ENCODE data around the gene ESRRB.
A peak's percentile ranks its signal among the peaks of the same experiment; 100 is the strongest.

The ESRRB gene

DNA sequence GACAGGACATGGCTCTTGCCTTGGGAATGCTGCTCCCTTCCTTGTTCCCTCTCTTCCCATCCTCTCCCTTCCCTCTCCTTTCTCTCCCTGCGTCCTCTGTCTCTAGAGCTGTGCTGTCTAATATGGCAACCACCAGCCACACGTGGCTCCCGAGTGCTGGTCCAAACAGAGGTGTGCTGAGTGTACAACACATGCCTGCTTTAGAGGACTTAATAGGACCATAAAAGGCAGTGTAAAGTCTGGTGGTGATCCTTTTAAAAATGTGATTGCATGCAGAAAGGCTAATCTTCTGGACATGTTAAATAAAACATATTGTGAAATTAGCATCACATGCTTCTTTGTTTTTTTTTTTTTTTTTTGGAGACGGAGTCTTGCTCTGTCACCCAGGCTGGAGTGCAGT is 87.2 kb downstream of the ESRRB start:
- Histone ChIP-seq H3K9me3 (ENCODE audit: low read length) (no peaks in the 10 kb centered on the region), H3K36me3 (ENCODE audit: insufficient read depth, low read length) (no peaks in the 10 kb centered on the region), H3K4me3 (ENCODE audit: low read depth in 1 of 2, low read length in 2 of 2) (no peak overlapping the region), H3K4me1 (ENCODE audit: insufficient read depth, low read length) (no peaks in the 10 kb centered on the region), H3K27ac (ENCODE audit: low read depth, low read length) (no peak overlapping the region), H3K27me3 (ENCODE audit: control insufficient read depth in 1 of 2, insufficient read depth in 2 of 2, low read length in 2 of 2) (no peaks in the 10 kb centered on the region), H3K9ac (ENCODE audit: low read length) (no peak overlapping the region)

DNA sequence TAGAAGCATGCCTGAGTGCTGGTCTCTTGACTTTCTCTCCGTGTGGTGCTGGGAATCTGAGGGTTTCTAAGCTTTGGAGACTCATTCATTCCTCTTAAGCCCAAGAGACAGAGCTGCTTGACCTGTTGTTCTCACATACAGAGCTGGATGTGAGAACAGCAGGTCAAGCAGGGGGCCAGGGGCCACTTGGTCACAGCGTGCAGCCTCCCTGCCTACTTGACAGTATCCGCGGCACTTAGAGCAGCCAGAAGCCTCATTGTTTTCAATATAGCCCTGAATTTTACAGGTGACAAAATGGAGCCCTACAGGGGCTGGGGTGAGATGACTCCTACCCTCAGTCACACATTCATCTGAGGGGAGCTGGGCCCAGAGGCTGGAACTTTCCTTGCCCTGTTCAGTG is 88.9 kb downstream of the ESRRB start:
- Histone ChIP-seq H3K4me3 (ENCODE audit: low read depth in 1 of 2, low read length in 2 of 2) (no peak overlapping the region), H3K36me3 (ENCODE audit: insufficient read depth, low read length) (no peaks in the 10 kb centered on the region), H3K9ac (ENCODE audit: low read length) (no peak overlapping the region), H3K9me3 (ENCODE audit: low read length) (no peaks in the 10 kb centered on the region), H3K4me1 (ENCODE audit: insufficient read depth, low read length) (no peaks in the 10 kb centered on the region), H3K27me3 (ENCODE audit: control insufficient read depth in 1 of 2, insufficient read depth in 2 of 2, low read length in 2 of 2) (no peaks in the 10 kb centered on the region), H3K27ac (ENCODE audit: low read depth, low read length) (no peak overlapping the region)

- Histone ChIP-seq H3K27me3 (ENCODE audit: control insufficient read depth in 1 of 2, insufficient read depth in 2 of 2, low read length in 2 of 2) (no peaks in the 10 kb centered on the region), H3K9ac (ENCODE audit: low read length) (no peak overlapping the region), H3K4me3 (ENCODE audit: low read depth in 1 of 2, low read length in 2 of 2) (no peak overlapping the region), H3K27ac (ENCODE audit: low read depth, low read length) (no peak overlapping the region), H3K36me3 (ENCODE audit: insufficient read depth, low read length) (no peaks in the 10 kb centered on the region), H3K9me3 (ENCODE audit: low read length) (no peaks in the 10 kb centered on the region), H3K4me1 (ENCODE audit: insufficient read depth, low read length) (no peaks in the 10 kb centered on the region)
Observed at GRCh38 chr14:76465664-76466063, 89.7 kb downstream of the ESRRB start.

- no peak overlapping the region for H3K27ac ChIP-seq (ENCODE audit: low read depth, low read length)
- no peak overlapping the region for H3K4me3 ChIP-seq (ENCODE audit: low read depth in 1 of 2, low read length in 2 of 2)
- no peaks in the 10 kb centered on the region for H3K9me3 ChIP-seq (ENCODE audit: low read length)
- no peaks in the 10 kb centered on the region for H3K27me3 ChIP-seq (ENCODE audit: control insufficient read depth in 1 of 2, insufficient read depth in 2 of 2, low read length in 2 of 2)
- H3K9ac ChIP-seq (ENCODE audit: low read length), result no peak overlapping the region
- no peaks in the 10 kb centered on the region for H3K36me3 ChIP-seq (ENCODE audit: insufficient read depth, low read length)
- H3K4me1 ChIP-seq (ENCODE audit: insufficient read depth, low read length), result no peaks in the 10 kb centered on the region
Observed at GRCh38 chr14:76467711-76468155, 91.8 kb downstream of the ESRRB start.

DNA sequence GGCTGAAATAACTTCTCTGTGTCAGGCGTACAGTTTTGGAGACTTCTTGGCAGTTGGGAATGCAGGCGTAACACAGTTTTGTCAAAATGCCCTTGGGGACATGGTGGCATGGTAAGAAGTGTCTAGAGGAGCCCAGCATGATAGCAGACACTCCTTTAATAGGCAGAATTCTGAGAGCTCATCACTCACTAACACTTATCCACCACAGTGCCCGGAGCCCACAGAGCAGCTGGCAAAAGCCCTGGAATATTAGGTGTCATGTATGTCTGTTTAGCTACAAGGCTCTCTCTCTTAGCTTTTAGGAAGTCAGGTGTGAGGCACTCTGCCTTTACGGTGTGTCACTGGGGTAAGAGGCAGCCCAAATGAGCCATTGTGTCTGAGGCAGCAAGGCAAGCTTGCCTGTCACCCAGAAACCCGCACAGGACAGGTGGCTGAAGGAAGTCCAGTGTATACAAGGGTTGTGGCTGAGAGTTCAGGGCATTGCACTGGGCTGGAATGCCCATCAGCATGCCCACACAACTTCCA is 96.3 kb downstream of the ESRRB start:
- Histone ChIP-seq H3K9me3 (ENCODE audit: low read length) (no peaks in the 10 kb centered on the region), H3K4me1 (ENCODE audit: insufficient read depth, low read length) (peaks cover 11% of the 10 kb centered on the region), H3K4me3 (ENCODE audit: low read depth in 1 of 2, low read length in 2 of 2) (no peak overlapping the region), H3K27me3 (ENCODE audit: control insufficient read depth in 1 of 2, insufficient read depth in 2 of 2, low read length in 2 of 2) (no peaks in the 10 kb centered on the region), H3K36me3 (ENCODE audit: insufficient read depth, low read length) (no peaks in the 10 kb centered on the region), H3K27ac (ENCODE audit: low read depth, low read length) (no peak overlapping the region), H3K9ac (ENCODE audit: low read length) (no peak overlapping the region)

DNA sequence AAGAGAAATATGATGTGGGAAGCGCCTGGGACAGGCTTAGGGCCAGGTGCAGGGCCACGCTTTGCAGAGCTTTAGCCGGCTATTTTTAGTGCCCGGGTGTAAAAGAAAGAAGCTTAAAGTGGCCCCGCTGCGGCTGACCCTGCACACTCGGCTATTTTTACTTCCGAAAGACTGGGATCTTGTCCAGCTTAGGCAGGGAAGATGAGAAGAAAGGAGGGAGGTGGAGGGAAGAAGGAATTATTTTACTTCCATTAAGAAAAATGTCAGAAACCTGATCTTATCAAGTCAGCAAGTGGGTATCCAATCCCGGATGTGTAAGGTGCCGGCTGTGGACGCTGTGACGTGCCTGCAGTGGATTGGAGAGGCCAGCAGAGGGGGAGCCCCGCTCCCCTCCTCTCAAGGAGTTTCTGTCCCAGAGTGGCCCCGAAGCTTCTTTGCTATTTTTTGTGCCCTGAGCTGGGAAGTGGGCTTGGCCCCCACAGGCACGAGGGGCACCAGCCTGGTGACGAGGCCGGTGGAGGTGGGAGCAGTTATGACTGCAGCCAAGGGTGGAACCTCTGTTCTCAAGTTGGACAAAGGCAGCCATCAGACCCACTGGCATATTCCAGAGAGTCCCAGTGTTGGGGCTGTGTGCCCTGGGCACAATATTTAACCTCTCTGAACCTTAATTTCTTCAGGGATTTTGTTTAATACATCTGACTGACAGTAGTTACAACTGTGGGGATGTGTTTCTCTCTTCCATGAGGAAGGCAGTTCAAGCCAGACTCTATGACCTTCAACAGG is 97.7 kb downstream of the ESRRB start:
- peaks cover 11% of the 10 kb centered on the region for H3K4me1 ChIP-seq (ENCODE audit: insufficient read depth, low read length)
- no peaks in the 10 kb centered on the region for H3K36me3 ChIP-seq (ENCODE audit: insufficient read depth, low read length)
- H3K9ac ChIP-seq (ENCODE audit: low read length), result no peak overlapping the region
- H3K9me3 ChIP-seq (ENCODE audit: low read length), result no peaks in the 10 kb centered on the region
- no peak overlapping the region for H3K27ac ChIP-seq (ENCODE audit: low read depth, low read length)
- no peaks in the 10 kb centered on the region for H3K27me3 ChIP-seq (ENCODE audit: control insufficient read depth in 1 of 2, insufficient read depth in 2 of 2, low read length in 2 of 2)
- H3K4me3 ChIP-seq (ENCODE audit: low read depth in 1 of 2, low read length in 2 of 2), result peak overlapping the region in 1 of 2 donors; percentile 35

GRCh38 chr14:76480426-76480825 is 104.5 kb downstream of the ESRRB start:
- Histone ChIP-seq H3K9me3 (ENCODE audit: low read length) (no peaks in the 10 kb centered on the region), H3K4me3 (ENCODE audit: low read depth in 1 of 2, low read length in 2 of 2) (no peak overlapping the region), H3K4me1 (ENCODE audit: insufficient read depth, low read length) (no peaks in the 10 kb centered on the region), H3K27me3 (ENCODE audit: control insufficient read depth in 1 of 2, insufficient read depth in 2 of 2, low read length in 2 of 2) (no peaks in the 10 kb centered on the region), H3K27ac (ENCODE audit: low read depth, low read length) (no peak overlapping the region), H3K36me3 (ENCODE audit: insufficient read depth, low read length) (no peaks in the 10 kb centered on the region), H3K9ac (ENCODE audit: low read length) (no peak overlapping the region)

GRCh38 chr14:76484355-76484754 is 108.4 kb downstream of the ESRRB start:
- Histone ChIP-seq H3K9ac (ENCODE audit: low read length) (no peak overlapping the region), H3K27ac (ENCODE audit: low read depth, low read length) (no peak overlapping the region), H3K36me3 (ENCODE audit: insufficient read depth, low read length) (no peaks in the 10 kb centered on the region), H3K4me3 (ENCODE audit: low read depth in 1 of 2, low read length in 2 of 2) (no peak overlapping the region), H3K27me3 (ENCODE audit: control insufficient read depth in 1 of 2, insufficient read depth in 2 of 2, low read length in 2 of 2) (no peaks in the 10 kb centered on the region), H3K9me3 (ENCODE audit: low read length) (no peaks in the 10 kb centered on the region), H3K4me1 (ENCODE audit: insufficient read depth, low read length) (no peaks in the 10 kb centered on the region)

- no peaks in the 10 kb centered on the region for H3K9me3 ChIP-seq (ENCODE audit: low read length)
- no peak overlapping the region for H3K4me3 ChIP-seq (ENCODE audit: low read depth in 1 of 2, low read length in 2 of 2)
- H3K36me3 ChIP-seq (ENCODE audit: insufficient read depth, low read length), result no peaks in the 10 kb centered on the region
- no peaks in the 10 kb centered on the region for H3K4me1 ChIP-seq (ENCODE audit: insufficient read depth, low read length)
- H3K9ac ChIP-seq (ENCODE audit: low read length), result no peak overlapping the region
- no peak overlapping the region for H3K27ac ChIP-seq (ENCODE audit: low read depth, low read length)
- no peaks in the 10 kb centered on the region for H3K27me3 ChIP-seq (ENCODE audit: control insufficient read depth in 1 of 2, insufficient read depth in 2 of 2, low read length in 2 of 2)
Observed at GRCh38 chr14:76486251-76486743, 110.4 kb downstream of the ESRRB start.

GRCh38 chr14:76488551-76488950 is 112.6 kb downstream of the ESRRB start:
- no peak overlapping the region for H3K27ac ChIP-seq (ENCODE audit: low read depth, low read length)
- H3K4me1 ChIP-seq (ENCODE audit: insufficient read depth, low read length), result no peaks in the 10 kb centered on the region
- H3K4me3 ChIP-seq (ENCODE audit: low read depth in 1 of 2, low read length in 2 of 2), result no peak overlapping the region
- H3K27me3 ChIP-seq (ENCODE audit: control insufficient read depth in 1 of 2, insufficient read depth in 2 of 2, low read length in 2 of 2), result no peaks in the 10 kb centered on the region
- H3K9me3 ChIP-seq (ENCODE audit: low read length), result no peaks in the 10 kb centered on the region
- H3K36me3 ChIP-seq (ENCODE audit: insufficient read depth, low read length), result no peaks in the 10 kb centered on the region
- no peak overlapping the region for H3K9ac ChIP-seq (ENCODE audit: low read length)

DNA sequence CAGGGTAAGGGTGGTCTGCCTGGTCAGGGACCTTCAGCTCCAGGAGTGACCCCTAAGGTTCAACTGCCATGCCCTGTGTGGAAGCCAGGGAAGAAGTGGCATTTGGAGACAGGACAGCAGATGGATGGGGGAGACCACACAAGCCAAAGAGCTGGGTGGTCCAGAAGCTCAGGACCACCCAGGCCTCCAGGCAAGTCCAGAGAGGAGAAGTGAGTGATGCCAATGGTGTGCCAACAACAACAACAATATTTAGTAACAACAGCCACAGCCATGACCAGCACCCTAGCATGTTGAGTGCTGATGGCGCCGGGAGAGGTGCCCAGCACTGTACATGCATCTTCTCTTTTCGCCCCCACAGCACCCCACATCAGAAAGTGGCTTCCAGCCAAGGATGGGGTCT is 113.7 kb downstream of the ESRRB start:
- Histone ChIP-seq H3K4me3 (ENCODE audit: low read depth in 1 of 2, low read length in 2 of 2) (no peak overlapping the region), H3K36me3 (ENCODE audit: insufficient read depth, low read length) (no peaks in the 10 kb centered on the region), H3K27ac (ENCODE audit: low read depth, low read length) (no peak overlapping the region), H3K9ac (ENCODE audit: low read length) (no peak overlapping the region), H3K9me3 (ENCODE audit: low read length) (no peaks in the 10 kb centered on the region), H3K4me1 (ENCODE audit: insufficient read depth, low read length) (no peaks in the 10 kb centered on the region), H3K27me3 (ENCODE audit: control insufficient read depth in 1 of 2, insufficient read depth in 2 of 2, low read length in 2 of 2) (no peaks in the 10 kb centered on the region)

- Histone ChIP-seq H3K9me3 (ENCODE audit: low read length) (no peaks in the 10 kb centered on the region), H3K36me3 (ENCODE audit: insufficient read depth, low read length) (no peaks in the 10 kb centered on the region), H3K4me1 (ENCODE audit: insufficient read depth, low read length) (no peaks in the 10 kb centered on the region), H3K27ac (ENCODE audit: low read depth, low read length) (no peak overlapping the region), H3K27me3 (ENCODE audit: control insufficient read depth in 1 of 2, insufficient read depth in 2 of 2, low read length in 2 of 2) (no peaks in the 10 kb centered on the region), H3K9ac (ENCODE audit: low read length) (no peak overlapping the region), H3K4me3 (ENCODE audit: low read depth in 1 of 2, low read length in 2 of 2) (no peak overlapping the region)
Observed at GRCh38 chr14:76490111-76490510, 114.2 kb downstream of the ESRRB start.
